ENCODE data around the gene CDHR3. TPM values are rescaled to one million over a fixed set of nuclear protein-coding genes. Genes with fewer than 3 reads are reported as not detected.
"Not testable (repeated sequence)": the region's sequence is repeated elsewhere in the genome, so short reads cannot be mapped to it uniquely, and the experiment has no call there.

The CDHR3 gene
- total RNA-seq, 1 donor from 2014 or later: 3.1 TPM

DNA sequence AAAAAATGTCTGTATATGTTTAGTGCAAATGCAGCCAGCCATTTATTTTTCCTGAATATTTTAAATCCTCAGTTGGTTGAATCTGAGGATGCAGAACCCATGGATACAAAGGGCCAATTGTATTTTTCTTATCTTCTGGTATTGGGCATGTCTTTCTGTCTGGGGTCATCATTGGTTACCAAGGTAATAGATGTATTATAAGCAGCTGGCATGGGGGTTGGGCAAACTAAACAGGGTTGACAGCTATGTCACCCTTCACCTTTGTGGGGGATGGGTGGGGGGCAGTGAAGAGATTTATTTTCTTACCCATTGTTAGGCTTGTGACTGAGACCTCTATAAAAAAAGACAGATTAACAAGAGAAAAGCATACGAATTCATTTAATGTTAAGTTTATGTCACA is 38.8 kb downstream of the CDHR3 start:
- DNase-seq (ENCODE audit: low read depth): no peak
- Mint-ChIP-seq H3K36me3 (ENCODE audit: low read depth, unreplicated experiment) (no peaks in the 10 kb centered on the region), H3K4me3 (ENCODE audit: unreplicated experiment) (no peak overlapping the region), H3K27me3 (ENCODE audit: low read depth, unreplicated experiment) (peaks cover 26% of the 10 kb centered on the region), H3K9me3 (ENCODE audit: unreplicated experiment) (peaks cover 15% of the 10 kb centered on the region), H3K27ac (ENCODE audit: unreplicated experiment) (no peak overlapping the region), H3K4me1 (ENCODE audit: low read depth, unreplicated experiment) (no peaks in the 10 kb centered on the region)
- no peak overlapping the region for H3K4me3 ChIP-seq (ENCODE audit: insufficient read depth, low read depth, low read length)
- H3K27ac ChIP-seq (ENCODE audit: low read depth, low read length): no peak overlapping the region
- TF ChIP-seq EZH2 (IDR thresholded peaks at IDR 0.05; ENCODE audit: insufficient read depth, low read length): no peak
- TF ChIP-seq, protein P1, sequence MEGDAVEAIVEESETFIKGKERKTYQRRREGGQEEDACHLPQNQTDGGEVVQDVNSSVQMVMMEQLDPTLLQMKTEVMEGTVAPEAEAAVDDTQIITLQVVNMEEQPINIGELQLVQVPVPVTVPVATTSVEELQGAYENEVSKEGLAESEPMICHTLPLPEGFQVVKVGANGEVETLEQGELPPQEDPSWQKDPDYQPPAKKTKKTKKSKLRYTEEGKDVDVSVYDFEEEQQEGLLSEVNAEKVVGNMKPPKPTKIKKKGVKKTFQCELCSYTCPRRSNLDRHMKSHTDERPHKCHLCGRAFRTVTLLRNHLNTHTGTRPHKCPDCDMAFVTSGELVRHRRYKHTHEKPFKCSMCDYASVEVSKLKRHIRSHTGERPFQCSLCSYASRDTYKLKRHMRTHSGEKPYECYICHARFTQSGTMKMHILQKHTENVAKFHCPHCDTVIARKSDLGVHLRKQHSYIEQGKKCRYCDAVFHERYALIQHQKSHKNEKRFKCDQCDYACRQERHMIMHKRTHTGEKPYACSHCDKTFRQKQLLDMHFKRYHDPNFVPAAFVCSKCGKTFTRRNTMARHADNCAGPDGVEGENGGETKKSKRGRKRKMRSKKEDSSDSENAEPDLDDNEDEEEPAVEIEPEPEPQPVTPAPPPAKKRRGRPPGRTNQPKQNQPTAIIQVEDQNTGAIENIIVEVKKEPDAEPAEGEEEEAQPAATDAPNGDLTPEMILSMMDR (IDR thresholded peaks at IDR 0.05; ENCODE audit: insufficient read depth, low read depth, low read length): no peak
- H3K27me3 ChIP-seq (ENCODE audit: insufficient read depth, low read length): peaks cover 32% of the 10 kb centered on the region
- H3K4me1 ChIP-seq (ENCODE audit: insufficient read depth, low read length): no peaks in the 10 kb centered on the region
- no peaks in the 10 kb centered on the region for H3K36me3 ChIP-seq (ENCODE audit: insufficient read depth, low read length)
- H3K9ac ChIP-seq (ENCODE audit: low read length): no peak overlapping the region
- H3K4me2 ChIP-seq (ENCODE audit: low read length): no peak overlapping the region
- FAIRE-seq: no peak
- H3K9me3 ChIP-seq (ENCODE audit: insufficient read depth, low read depth, low read length): no peaks in the 10 kb centered on the region
- H3K79me2 ChIP-seq (ENCODE audit: insufficient read depth, low read length): no peaks in the 10 kb centered on the region
- H2AFZ ChIP-seq (ENCODE audit: low read depth, low read length): no peak overlapping the region
- H4K20me1 ChIP-seq (ENCODE audit: insufficient read depth, low read length): no peaks in the 10 kb centered on the region

DNA sequence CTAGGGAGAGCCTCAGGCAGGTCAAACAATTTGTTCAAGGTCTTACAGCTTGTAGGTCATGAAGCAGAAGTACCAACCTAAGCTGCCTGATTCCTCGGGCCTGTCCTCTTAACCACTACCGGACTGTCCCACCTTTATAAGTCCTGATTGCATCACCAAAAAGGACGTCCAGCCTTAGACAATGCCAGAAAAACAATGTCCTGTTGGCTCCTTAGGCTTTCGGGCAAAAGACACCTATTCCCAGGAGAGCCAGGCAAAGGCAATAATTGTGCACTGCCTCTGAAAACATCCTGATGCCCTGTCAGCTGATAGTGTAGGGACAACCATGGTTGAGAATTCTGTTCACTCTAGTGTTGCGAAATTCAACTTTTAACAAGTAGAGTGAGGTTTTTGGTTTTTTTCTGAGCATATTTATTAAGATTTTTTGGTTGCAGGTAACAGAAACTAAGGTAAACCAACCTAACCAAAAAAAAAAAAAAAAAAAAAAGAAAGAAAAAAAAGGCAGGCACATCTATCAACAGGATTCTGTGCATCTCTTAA is 40.5 kb downstream of the CDHR3 start:
- Histone ChIP-seq H3K79me2 (ENCODE audit: insufficient read depth, low read length) (no peaks in the 10 kb centered on the region), H3K4me2 (ENCODE audit: low read length) (no peak overlapping the region), H3K4me1 (ENCODE audit: insufficient read depth, low read length) (no peaks in the 10 kb centered on the region), H3K36me3 (ENCODE audit: insufficient read depth, low read length) (no peaks in the 10 kb centered on the region), H3K4me3 (ENCODE audit: insufficient read depth, low read depth, low read length) (no peak overlapping the region), H3K9ac (ENCODE audit: low read length) (no peak overlapping the region), H3K27ac (ENCODE audit: low read depth, low read length) (no peak overlapping the region), H3K9me3 (ENCODE audit: insufficient read depth, low read depth, low read length) (no peaks in the 10 kb centered on the region), H3K27me3 (ENCODE audit: insufficient read depth, low read length) (peaks cover 28% of the 10 kb centered on the region), H2AFZ (ENCODE audit: low read depth, low read length) (no peak overlapping the region), H4K20me1 (ENCODE audit: insufficient read depth, low read length) (no peaks in the 10 kb centered on the region)
- DNase-seq (ENCODE audit: low read depth): no peak
- Mint-ChIP-seq H3K9me3 (ENCODE audit: unreplicated experiment) (peaks cover 29% of the 10 kb centered on the region), H3K4me1 (ENCODE audit: low read depth, unreplicated experiment) (no peaks in the 10 kb centered on the region), H3K27ac (ENCODE audit: unreplicated experiment) (no peak overlapping the region), H3K4me3 (ENCODE audit: unreplicated experiment) (no peak overlapping the region), H3K27me3 (ENCODE audit: low read depth, unreplicated experiment) (peaks cover 13% of the 10 kb centered on the region), H3K36me3 (ENCODE audit: low read depth, unreplicated experiment) (peaks cover 3% of the 10 kb centered on the region)
- FAIRE-seq: no peak
- no peak for TF ChIP-seq EZH2 (IDR thresholded peaks at IDR 0.05; ENCODE audit: insufficient read depth, low read length)
- TF ChIP-seq, protein P1 (IDR thresholded peaks at IDR 0.05; ENCODE audit: insufficient read depth, low read depth, low read length): no peak

DNA sequence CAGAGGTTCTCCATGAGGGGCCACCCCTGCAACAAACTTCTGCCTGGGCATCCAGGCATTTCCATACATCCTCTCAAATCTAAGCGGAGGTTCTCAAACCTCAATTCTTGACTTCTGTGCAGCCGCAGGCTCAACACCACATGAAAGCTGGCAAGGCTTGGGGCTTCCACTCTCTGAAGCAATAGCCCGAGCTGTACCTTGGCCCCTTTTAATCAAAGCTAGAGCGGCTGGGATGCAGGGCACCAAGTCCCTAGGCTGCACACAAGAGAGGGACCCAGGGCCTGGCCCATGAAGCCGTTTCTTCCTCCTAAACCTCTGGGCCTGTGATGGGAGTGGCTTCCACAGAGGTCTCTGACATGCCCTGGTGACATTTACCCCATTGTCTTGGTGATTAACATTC is 43.8 kb downstream of the CDHR3 start:
- peaks cover 5% of the 10 kb centered on the region for H3K27me3 Mint-ChIP-seq (ENCODE audit: low read depth, unreplicated experiment)
- Histone ChIP-seq H3K4me1 (ENCODE audit: insufficient read depth, low read length) (peaks cover 7% of the 10 kb centered on the region), H3K36me3 (ENCODE audit: insufficient read depth, low read length) (no peaks in the 10 kb centered on the region), H3K4me3 (ENCODE audit: insufficient read depth, low read depth, low read length) (no peak overlapping the region), H3K27me3 (ENCODE audit: insufficient read depth, low read length) (peaks cover 13% of the 10 kb centered on the region), H3K9ac (ENCODE audit: low read length) (no peak overlapping the region), H3K27ac (ENCODE audit: low read depth, low read length) (no peak overlapping the region), H3K4me2 (ENCODE audit: low read length) (no peak overlapping the region), H3K9me3 (ENCODE audit: insufficient read depth, low read depth, low read length) (no peaks in the 10 kb centered on the region), H4K20me1 (ENCODE audit: insufficient read depth, low read length) (no peaks in the 10 kb centered on the region), H3K79me2 (ENCODE audit: insufficient read depth, low read length) (no peaks in the 10 kb centered on the region), H2AFZ (ENCODE audit: low read depth, low read length) (no peak overlapping the region)
- no peak overlapping the region for H3K27ac Mint-ChIP-seq (ENCODE audit: unreplicated experiment)
- TF ChIP-seq, protein P1 (IDR thresholded peaks at IDR 0.05; ENCODE audit: insufficient read depth, low read depth, low read length): no peak
- TF ChIP-seq EZH2 (IDR thresholded peaks at IDR 0.05; ENCODE audit: insufficient read depth, low read length): no peak
- H3K9me3 Mint-ChIP-seq (ENCODE audit: unreplicated experiment): peaks cover 28% of the 10 kb centered on the region
- DNase-seq (ENCODE audit: low read depth) (no peak), FAIRE-seq (no peak)
- peaks cover 10% of the 10 kb centered on the region for H3K4me1 Mint-ChIP-seq (ENCODE audit: low read depth, unreplicated experiment)
- peaks cover 3% of the 10 kb centered on the region for H3K36me3 Mint-ChIP-seq (ENCODE audit: low read depth, unreplicated experiment)
- H3K4me3 Mint-ChIP-seq (ENCODE audit: unreplicated experiment): no peak overlapping the region

DNA sequence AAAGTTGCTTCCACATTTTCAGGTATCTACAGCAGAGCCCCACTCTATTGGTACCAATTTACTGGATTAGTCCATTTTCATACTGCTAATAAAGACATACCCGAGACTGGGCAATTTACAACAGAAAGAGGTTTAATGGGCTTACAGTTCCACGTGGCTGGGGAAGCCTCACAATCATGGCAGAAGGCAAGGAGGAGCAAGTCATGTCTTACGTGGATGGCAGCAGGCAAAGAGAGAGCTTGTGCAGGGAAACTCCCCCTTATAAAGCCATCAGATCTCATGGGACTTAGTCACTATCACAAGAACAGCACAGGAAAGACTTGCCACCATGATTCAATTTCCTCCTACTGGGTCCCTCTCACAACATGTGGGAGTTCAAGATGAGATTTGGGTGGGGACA is 44.7 kb downstream of the CDHR3 start:
- FAIRE-seq; H2AFZ ChIP-seq (ENCODE audit: low read depth, low read length); H3K36me3 Mint-ChIP-seq (ENCODE audit: low read depth, unreplicated experiment); DNase-seq (ENCODE audit: low read depth); H3K9ac ChIP-seq (ENCODE audit: low read length); H3K79me2 ChIP-seq (ENCODE audit: insufficient read depth, low read length); H3K9me3 ChIP-seq (ENCODE audit: insufficient read depth, low read depth, low read length); H3K36me3 ChIP-seq (ENCODE audit: insufficient read depth, low read length); H3K4me2 ChIP-seq (ENCODE audit: low read length); H3K4me3 Mint-ChIP-seq (ENCODE audit: unreplicated experiment); H3K27ac Mint-ChIP-seq (ENCODE audit: unreplicated experiment); H4K20me1 ChIP-seq (ENCODE audit: insufficient read depth, low read length); H3K27ac ChIP-seq (ENCODE audit: low read depth, low read length); H3K4me3 ChIP-seq (ENCODE audit: insufficient read depth, low read depth, low read length): not testable (repeated sequence)
- Histone ChIP-seq H3K27me3 (ENCODE audit: insufficient read depth, low read length) (peaks cover 14% of the 10 kb centered on the region), H3K4me1 (ENCODE audit: insufficient read depth, low read length) (peaks cover 12% of the 10 kb centered on the region)
- peaks cover 29% of the 10 kb centered on the region for H3K9me3 Mint-ChIP-seq (ENCODE audit: unreplicated experiment)
- H3K4me1 Mint-ChIP-seq (ENCODE audit: low read depth, unreplicated experiment): peaks cover 12% of the 10 kb centered on the region
- H3K27me3 Mint-ChIP-seq (ENCODE audit: low read depth, unreplicated experiment): peaks cover 13% of the 10 kb centered on the region
